ENCODE data around the gene HSPD1. TPM values are rescaled to one million over a fixed set of nuclear protein-coding genes. Genes with fewer than 3 reads are reported as not detected.

HSPD1 gene
- polyA plus RNA-seq, 1 donor (not counting 4 experiments of a cell fraction or from before 2014, with no cell fraction given): 405 TPM

- peak overlapping the region; percentile 89 for H3K9ac ChIP-seq (ENCODE audit: control insufficient read depth, extremely low read depth, insufficient read depth, low read length)
- H3K27me3 ChIP-seq (ENCODE audit: control insufficient read depth, extremely low read depth, insufficient read depth, low read length): no peaks in the 10 kb centered on the region
- no peaks in the 10 kb centered on the region for H3K9me1 ChIP-seq (ENCODE audit: control insufficient read depth, extremely low read depth, insufficient read depth, low read length)
- no peak overlapping the region for H2AFZ ChIP-seq (ENCODE audit: control insufficient read depth, low read length)
- peak overlapping the region; percentile 77 for H3K4me2 ChIP-seq (ENCODE audit: control insufficient read depth, extremely low read depth, insufficient read depth, low read depth, low read length)
- H3K4me1 ChIP-seq (ENCODE audit: control insufficient read depth, extremely low read depth, insufficient read depth, low read length): peaks cover 32% of the 10 kb centered on the region
- peaks cover 82% of the 10 kb centered on the region for H3K79me2 ChIP-seq (ENCODE audit: control insufficient read depth, insufficient read depth, low read length)
- TF ChIP-seq EZH2 (IDR thresholded peaks at IDR 0.05; ENCODE audit: low read length): no peak
- TF ChIP-seq, protein P1, sequence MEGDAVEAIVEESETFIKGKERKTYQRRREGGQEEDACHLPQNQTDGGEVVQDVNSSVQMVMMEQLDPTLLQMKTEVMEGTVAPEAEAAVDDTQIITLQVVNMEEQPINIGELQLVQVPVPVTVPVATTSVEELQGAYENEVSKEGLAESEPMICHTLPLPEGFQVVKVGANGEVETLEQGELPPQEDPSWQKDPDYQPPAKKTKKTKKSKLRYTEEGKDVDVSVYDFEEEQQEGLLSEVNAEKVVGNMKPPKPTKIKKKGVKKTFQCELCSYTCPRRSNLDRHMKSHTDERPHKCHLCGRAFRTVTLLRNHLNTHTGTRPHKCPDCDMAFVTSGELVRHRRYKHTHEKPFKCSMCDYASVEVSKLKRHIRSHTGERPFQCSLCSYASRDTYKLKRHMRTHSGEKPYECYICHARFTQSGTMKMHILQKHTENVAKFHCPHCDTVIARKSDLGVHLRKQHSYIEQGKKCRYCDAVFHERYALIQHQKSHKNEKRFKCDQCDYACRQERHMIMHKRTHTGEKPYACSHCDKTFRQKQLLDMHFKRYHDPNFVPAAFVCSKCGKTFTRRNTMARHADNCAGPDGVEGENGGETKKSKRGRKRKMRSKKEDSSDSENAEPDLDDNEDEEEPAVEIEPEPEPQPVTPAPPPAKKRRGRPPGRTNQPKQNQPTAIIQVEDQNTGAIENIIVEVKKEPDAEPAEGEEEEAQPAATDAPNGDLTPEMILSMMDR (optimal IDR thresholded peaks at IDR 0.05 in 1 of 3, IDR thresholded peaks at IDR 0.05 in 1 of 3, conservative IDR thresholded peaks at IDR 0.05 in 1 of 3; ENCODE audit: extremely low read depth in 1 of 3, insufficient read depth in 2 of 3, low read length in 3 of 3): no peak
- peak overlapping the region; percentile 92 to 96 (median 94) for H3K4me3 ChIP-seq (ENCODE audit: control insufficient read depth in 2 of 3, extremely low read depth in 1 of 3, insufficient read depth in 2 of 3, low read depth in 1 of 3, low read length in 3 of 3)
- dilution Hi-C loops (cut with MboI; ENCODE audit: extremely low pct_ligation_motif_present, low sequenced_read_pairs): no loop called here
- DNase-seq (ENCODE audit: low read depth, low spot score) (no peak), FAIRE-seq (no peak)
- H3K36me3 ChIP-seq (ENCODE audit: control insufficient read depth in 2 of 2, extremely low read depth in 1 of 2, insufficient read depth in 2 of 2, low read length in 2 of 2): peaks cover 25 to 30% of the 10 kb centered on the region in 2 experiments
- no peaks in the 10 kb centered on the region for H3K9me3 ChIP-seq (ENCODE audit: control insufficient read depth, low read depth, low read length)
- H4K20me1 ChIP-seq (ENCODE audit: control insufficient read depth, extremely low read depth, insufficient read depth, low read length): peaks cover 9% of the 10 kb centered on the region
- H3K27ac ChIP-seq (ENCODE audit: control insufficient read depth, insufficient read depth, low read length): peak overlapping the region; percentile 80
These were observed 2.3 kb downstream of the HSPD1 start for GRCh38 chr2:197497326-197497725.

DNA sequence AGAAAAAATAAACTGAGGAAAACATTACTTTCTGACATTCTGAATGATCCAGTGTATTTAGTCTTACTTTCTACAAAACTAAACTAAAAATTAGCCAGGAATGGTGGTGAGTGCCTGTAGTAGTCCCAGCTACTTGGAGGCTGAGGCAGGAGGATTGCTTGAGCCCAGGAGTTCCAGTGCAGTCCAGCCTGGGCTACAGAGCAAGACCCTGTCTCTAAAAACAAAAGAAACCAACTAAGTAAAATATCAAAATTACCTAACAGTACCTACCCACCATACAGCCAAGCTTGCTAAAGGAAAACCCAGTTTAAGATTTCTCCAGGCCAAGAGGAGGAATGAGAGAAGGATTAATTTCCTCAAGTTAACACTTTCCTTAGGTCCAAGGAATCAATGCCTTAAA, 2.9 kb downstream of the HSPD1 start:
- Histone ChIP-seq H3K27ac (ENCODE audit: control insufficient read depth, insufficient read depth, low read length) (no peak overlapping the region), H3K4me1 (ENCODE audit: control insufficient read depth, extremely low read depth, insufficient read depth, low read length) (peaks cover 26% of the 10 kb centered on the region), H3K4me2 (ENCODE audit: control insufficient read depth, extremely low read depth, insufficient read depth, low read depth, low read length) (peak overlapping the region; percentile 77), H3K4me3 (ENCODE audit: control insufficient read depth in 2 of 3, extremely low read depth in 1 of 3, insufficient read depth in 2 of 3, low read depth in 1 of 3, low read length in 3 of 3) (peak overlapping the region in 2 of 3 experiments; percentile 1 to 50), H2AFZ (ENCODE audit: control insufficient read depth, low read length) (no peak overlapping the region), H3K36me3 (ENCODE audit: control insufficient read depth in 2 of 2, extremely low read depth in 1 of 2, insufficient read depth in 2 of 2, low read length in 2 of 2) (peaks cover 27 to 31% of the 10 kb centered on the region in 2 experiments), H3K9me1 (ENCODE audit: control insufficient read depth, extremely low read depth, insufficient read depth, low read length) (no peaks in the 10 kb centered on the region), H3K27me3 (ENCODE audit: control insufficient read depth, extremely low read depth, insufficient read depth, low read length) (no peaks in the 10 kb centered on the region), H3K9ac (ENCODE audit: control insufficient read depth, extremely low read depth, insufficient read depth, low read length) (no peak overlapping the region), H3K79me2 (ENCODE audit: control insufficient read depth, insufficient read depth, low read length) (peaks cover 76% of the 10 kb centered on the region), H3K9me3 (ENCODE audit: control insufficient read depth, low read depth, low read length) (no peaks in the 10 kb centered on the region), H4K20me1 (ENCODE audit: control insufficient read depth, extremely low read depth, insufficient read depth, low read length) (peaks cover 9% of the 10 kb centered on the region)
- no peak for DNase-seq (ENCODE audit: low read depth, low spot score)
- no peak for TF ChIP-seq EZH2 (IDR thresholded peaks at IDR 0.05; ENCODE audit: low read length)
- TF ChIP-seq, protein P1 (optimal IDR thresholded peaks at IDR 0.05 in 1 of 3, IDR thresholded peaks at IDR 0.05 in 1 of 3, conservative IDR thresholded peaks at IDR 0.05 in 1 of 3; ENCODE audit: extremely low read depth in 1 of 3, insufficient read depth in 2 of 3, low read length in 3 of 3): no peak
- no peak for FAIRE-seq
- dilution Hi-C loops (cut with MboI; ENCODE audit: extremely low pct_ligation_motif_present, low sequenced_read_pairs): no loop called here
